Measurements from ENCODE around the gene WWOX.

WWOX gene

GRCh38 chr16:78936060-78936459 is 836.6 kb downstream of the WWOX start:
- Histone ChIP-seq H3K27me3 (replicated peaks; ENCODE audit: control insufficient read depth, insufficient read depth, low read length) (no peaks in the 10 kb centered on the region), H3K4me3 (replicated peaks; ENCODE audit: low read depth, low read length) (no peak overlapping the region), H3K36me3 (ENCODE audit: control insufficient read depth, insufficient read depth, low read length) (no peaks in the 10 kb centered on the region)
- TF ChIP-seq, protein P1, sequence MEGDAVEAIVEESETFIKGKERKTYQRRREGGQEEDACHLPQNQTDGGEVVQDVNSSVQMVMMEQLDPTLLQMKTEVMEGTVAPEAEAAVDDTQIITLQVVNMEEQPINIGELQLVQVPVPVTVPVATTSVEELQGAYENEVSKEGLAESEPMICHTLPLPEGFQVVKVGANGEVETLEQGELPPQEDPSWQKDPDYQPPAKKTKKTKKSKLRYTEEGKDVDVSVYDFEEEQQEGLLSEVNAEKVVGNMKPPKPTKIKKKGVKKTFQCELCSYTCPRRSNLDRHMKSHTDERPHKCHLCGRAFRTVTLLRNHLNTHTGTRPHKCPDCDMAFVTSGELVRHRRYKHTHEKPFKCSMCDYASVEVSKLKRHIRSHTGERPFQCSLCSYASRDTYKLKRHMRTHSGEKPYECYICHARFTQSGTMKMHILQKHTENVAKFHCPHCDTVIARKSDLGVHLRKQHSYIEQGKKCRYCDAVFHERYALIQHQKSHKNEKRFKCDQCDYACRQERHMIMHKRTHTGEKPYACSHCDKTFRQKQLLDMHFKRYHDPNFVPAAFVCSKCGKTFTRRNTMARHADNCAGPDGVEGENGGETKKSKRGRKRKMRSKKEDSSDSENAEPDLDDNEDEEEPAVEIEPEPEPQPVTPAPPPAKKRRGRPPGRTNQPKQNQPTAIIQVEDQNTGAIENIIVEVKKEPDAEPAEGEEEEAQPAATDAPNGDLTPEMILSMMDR (IDR thresholded peaks at IDR 0.05; ENCODE audit: insufficient read depth, low read length, poor library complexity, severe bottlenecking) = no peak
- DNase-seq (ENCODE audit: extremely low read depth, insufficient read length) = no peak

- H3K36me3 ChIP-seq (ENCODE audit: control insufficient read depth, insufficient read depth, low read length) = no peaks in the 10 kb centered on the region
- no peak overlapping the region for H3K4me3 ChIP-seq (replicated peaks; ENCODE audit: low read depth, low read length)
- H3K27me3 ChIP-seq (replicated peaks; ENCODE audit: control insufficient read depth, insufficient read depth, low read length) = no peaks in the 10 kb centered on the region; the same call in 1 of the 2 replicates
- no peak for DNase-seq (ENCODE audit: extremely low read depth, insufficient read length)
- TF ChIP-seq, protein P1 (IDR thresholded peaks at IDR 0.05; ENCODE audit: insufficient read depth, low read length, poor library complexity, severe bottlenecking) = no peak
These were observed 840.1 kb downstream of the WWOX start for GRCh38 chr16:78939597-78939996.

GRCh38 chr16:78942625-78943245 is 843.3 kb downstream of the WWOX start:
- DNase-seq (ENCODE audit: extremely low read depth, insufficient read length) = no peak
- H3K36me3 ChIP-seq (ENCODE audit: control insufficient read depth, insufficient read depth, low read length) = no peaks in the 10 kb centered on the region
- H3K27me3 ChIP-seq (replicated peaks; ENCODE audit: control insufficient read depth, insufficient read depth, low read length) = no peaks in the 10 kb centered on the region; the same call in 1 of the 2 replicates
- TF ChIP-seq, protein P1 (IDR thresholded peaks at IDR 0.05; ENCODE audit: insufficient read depth, low read length, poor library complexity, severe bottlenecking) = no peak
- H3K4me3 ChIP-seq (replicated peaks; ENCODE audit: low read depth, low read length) = no peak overlapping the region

GRCh38 chr16:78945336-78945735 is 845.9 kb downstream of the WWOX start:
- TF ChIP-seq, protein P1 (IDR thresholded peaks at IDR 0.05; ENCODE audit: insufficient read depth, low read length, poor library complexity, severe bottlenecking) = no peak
- Histone ChIP-seq H3K36me3 (ENCODE audit: control insufficient read depth, insufficient read depth, low read length) (no peaks in the 10 kb centered on the region), H3K4me3 (replicated peaks; ENCODE audit: low read depth, low read length) (no peak overlapping the region), H3K27me3 (replicated peaks; ENCODE audit: control insufficient read depth, insufficient read depth, low read length) (no peaks in the 10 kb centered on the region; the same call in 1 of the 2 replicates)
- DNase-seq (ENCODE audit: extremely low read depth, insufficient read length) = no peak

- TF ChIP-seq, protein P1 (IDR thresholded peaks at IDR 0.05; ENCODE audit: insufficient read depth, low read length, poor library complexity, severe bottlenecking) = no peak
- no peak for DNase-seq (ENCODE audit: extremely low read depth, insufficient read length)
- Histone ChIP-seq H3K36me3 (ENCODE audit: control insufficient read depth, insufficient read depth, low read length) (no peaks in the 10 kb centered on the region), H3K27me3 (replicated peaks; ENCODE audit: control insufficient read depth, insufficient read depth, low read length) (no peaks in the 10 kb centered on the region; the same call in 1 of the 2 replicates), H3K4me3 (replicated peaks; ENCODE audit: low read depth, low read length) (no peak overlapping the region)
These were observed 847.1 kb downstream of the WWOX start for GRCh38 chr16:78946556-78946955.

GRCh38 chr16:78950768-78951167 is 851.3 kb downstream of the WWOX start:
- Histone ChIP-seq H3K4me3 (replicated peaks; ENCODE audit: low read depth, low read length) (no peak overlapping the region), H3K27me3 (replicated peaks; ENCODE audit: control insufficient read depth, insufficient read depth, low read length) (no peaks in the 10 kb centered on the region; the same call in 1 of the 2 replicates), H3K36me3 (ENCODE audit: control insufficient read depth, insufficient read depth, low read length) (no peaks in the 10 kb centered on the region)
- DNase-seq (ENCODE audit: extremely low read depth, insufficient read length) = no peak
- TF ChIP-seq, protein P1 (IDR thresholded peaks at IDR 0.05; ENCODE audit: insufficient read depth, low read length, poor library complexity, severe bottlenecking) = no peak
